AG04449 (cell line): ENCODE results near the gene HAGH.

Experiments
- CTCF ChIA-PET: fragments of 350-600 bp; formaldehyde crosslinking; extraction: SDS; loops from one replicate; lab custom pipeline; 2021; ENCODE audit warnings: antibody characterized with exemption; lab: Yijun Ruan, JAX
- POLR2A ChIA-PET: fragments of 400-600, 350-600 bp; formaldehyde crosslinking; extraction: SDS; loops from one replicate; lab custom pipeline; 2020; ENCODE audit warnings: antibody characterized with exemption, inconsistent platforms; lab: Yijun Ruan, JAX
- DNase-seq: peaks from one replicate; pipeline ENCODE4 v3.0.0-alpha.2; 2010; ENCODE audit warnings: low read depth, low spot score
- H3K4me3 ChIP-seq: 2 replicates; pipeline ENCODE4 v1.5.1; 2011; ENCODE audit warnings: low read depth, mild to moderate bottlenecking, control low read depth, low read length
- TF ChIP-seq, protein P1 (sequence below): IDR thresholded peaks from one replicate; pipeline ENCODE4 v1.5.1; 2011; ENCODE audit warnings: mild to moderate bottlenecking, moderate library complexity, low read length, control low read depth, inconsistent platforms; ENCODE audit not compliant: insufficient read depth; ENCODE audit errors: missing control alignments

HAGH gene

DNA sequence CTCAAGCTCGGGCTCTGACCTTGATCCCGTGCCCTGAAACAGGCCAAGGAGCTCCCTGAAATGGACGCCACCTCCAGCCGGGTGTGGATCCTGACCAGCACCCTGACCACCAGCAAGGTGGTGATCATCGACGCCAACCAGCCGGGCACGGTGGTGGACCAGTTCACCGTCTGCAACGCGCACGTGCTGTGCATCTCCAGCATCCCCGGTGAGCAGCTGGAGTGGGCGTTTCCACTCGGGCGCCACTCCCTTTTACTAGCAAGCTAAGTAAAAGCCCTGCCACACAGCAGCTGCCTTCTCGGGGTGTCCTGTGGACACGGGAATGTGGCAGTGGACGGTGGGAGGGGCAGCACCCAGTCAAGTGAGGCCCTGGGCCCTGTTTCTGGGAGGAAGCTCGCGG is 61.7 kb downstream of the HAGH start:
- POLR2A ChIA-PET, result no interaction called here
- DNase-seq, result no peak
- H3K4me3 ChIP-seq, result no peak overlapping the region
- CTCF ChIA-PET, result interaction anchor here (0.7 to 2.2 kb wide), 8 partner anchors 8 to 273 kb away, joined by 3 to 14 read pairs (median 3); partner anchors contain the start of genes EME2, JPT2, MAPK8IP3 and MRPS34
- TF ChIP-seq, protein P1, sequence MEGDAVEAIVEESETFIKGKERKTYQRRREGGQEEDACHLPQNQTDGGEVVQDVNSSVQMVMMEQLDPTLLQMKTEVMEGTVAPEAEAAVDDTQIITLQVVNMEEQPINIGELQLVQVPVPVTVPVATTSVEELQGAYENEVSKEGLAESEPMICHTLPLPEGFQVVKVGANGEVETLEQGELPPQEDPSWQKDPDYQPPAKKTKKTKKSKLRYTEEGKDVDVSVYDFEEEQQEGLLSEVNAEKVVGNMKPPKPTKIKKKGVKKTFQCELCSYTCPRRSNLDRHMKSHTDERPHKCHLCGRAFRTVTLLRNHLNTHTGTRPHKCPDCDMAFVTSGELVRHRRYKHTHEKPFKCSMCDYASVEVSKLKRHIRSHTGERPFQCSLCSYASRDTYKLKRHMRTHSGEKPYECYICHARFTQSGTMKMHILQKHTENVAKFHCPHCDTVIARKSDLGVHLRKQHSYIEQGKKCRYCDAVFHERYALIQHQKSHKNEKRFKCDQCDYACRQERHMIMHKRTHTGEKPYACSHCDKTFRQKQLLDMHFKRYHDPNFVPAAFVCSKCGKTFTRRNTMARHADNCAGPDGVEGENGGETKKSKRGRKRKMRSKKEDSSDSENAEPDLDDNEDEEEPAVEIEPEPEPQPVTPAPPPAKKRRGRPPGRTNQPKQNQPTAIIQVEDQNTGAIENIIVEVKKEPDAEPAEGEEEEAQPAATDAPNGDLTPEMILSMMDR, result no peak

DNA sequence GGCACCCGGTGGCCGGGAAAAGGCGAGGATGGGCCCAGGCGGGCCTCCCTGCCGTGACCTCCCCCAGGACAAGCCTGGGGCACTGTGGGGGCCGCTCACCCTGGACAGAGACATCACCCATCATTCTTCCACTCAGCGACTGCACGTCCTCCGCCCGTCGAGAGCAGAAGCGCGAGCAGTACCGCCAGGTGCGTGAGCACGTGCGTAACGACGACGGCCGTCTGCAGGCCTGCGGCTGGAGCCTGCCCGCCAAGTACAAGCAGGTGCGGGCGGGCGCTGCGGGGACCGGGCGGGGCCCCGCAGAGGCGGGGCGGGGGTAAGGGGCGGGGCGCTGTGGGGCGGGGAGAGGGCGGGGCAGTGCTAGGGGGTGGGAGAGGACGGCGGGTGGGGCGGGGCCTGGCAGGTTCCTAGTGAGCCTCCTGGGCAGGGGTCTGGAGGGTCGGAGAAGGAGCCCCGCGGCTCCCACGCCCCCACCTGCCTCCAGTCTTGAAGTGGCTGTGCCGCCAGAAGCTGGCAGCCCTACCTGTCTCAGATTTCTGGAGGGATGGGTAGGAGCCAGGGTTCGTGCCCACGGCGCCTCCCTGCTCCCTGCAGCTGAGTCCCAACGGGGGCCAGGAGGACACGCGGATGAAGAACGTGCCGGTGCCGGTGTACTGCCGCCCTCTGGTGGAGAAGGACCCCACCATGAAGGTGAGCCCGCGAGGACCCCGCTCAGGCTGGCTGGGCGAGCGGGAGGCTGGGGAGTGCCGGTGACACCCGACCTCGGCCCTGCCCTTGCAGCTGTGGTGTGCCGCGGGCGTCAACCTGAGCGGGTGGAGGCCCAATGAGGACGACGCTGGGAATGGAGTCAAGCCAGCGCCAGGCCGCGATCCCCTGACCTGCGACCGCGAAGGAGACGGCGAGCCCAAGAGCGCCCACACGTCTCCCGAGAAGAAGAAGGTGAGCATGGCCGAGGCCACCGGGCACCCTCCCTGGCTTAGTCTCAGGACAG is 62.8 kb downstream of the HAGH start:
- H3K4me3 ChIP-seq, result no peak overlapping the region
- CTCF ChIA-PET, result interaction anchor here (0.9 to 2.2 kb wide), 6 partner anchors 9 to 143 kb away, joined by 3 to 14 read pairs (median 4); partner anchors contain the start of genes EME2, MAPK8IP3 and MRPS34
- TF ChIP-seq, protein P1, result peak; percentile 61
- DNase-seq, result no peak
- POLR2A ChIA-PET, result no interaction called here

DNA sequence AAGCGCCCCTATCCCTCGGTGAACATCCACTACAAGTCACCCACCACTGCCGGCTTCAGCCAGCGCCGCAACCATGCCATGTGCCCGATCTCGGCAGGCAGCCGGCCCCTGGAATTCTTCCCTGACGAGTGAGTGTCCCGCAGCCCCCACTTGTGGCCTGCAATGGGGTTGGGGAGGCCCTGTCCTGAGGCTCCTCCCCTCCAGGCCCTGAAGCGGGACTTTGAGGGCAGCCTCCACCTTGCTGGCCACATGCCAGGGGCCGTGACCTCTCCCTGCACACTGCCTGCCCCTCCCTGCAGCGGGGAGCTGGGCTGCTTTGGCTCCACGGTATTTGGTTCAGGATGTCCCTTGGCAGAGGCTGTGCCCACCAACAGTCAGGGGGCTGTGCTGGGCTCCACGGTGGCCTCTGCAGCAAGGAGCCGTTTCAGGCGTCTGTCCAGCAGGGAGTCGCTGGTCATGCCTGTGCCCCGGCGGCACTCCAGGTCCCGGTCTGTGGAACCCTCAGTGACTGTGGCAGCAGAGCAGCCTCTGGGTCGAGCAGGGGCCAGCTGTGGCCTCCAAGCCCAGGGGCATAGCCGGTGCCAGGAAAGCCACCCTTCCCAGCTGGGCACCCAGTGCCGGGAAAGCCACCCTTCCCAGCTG is 63.6 kb downstream of the HAGH start:
- ChIA-PET CTCF (interaction anchor here (1.4 kb wide), 1 partner anchor 12 kb away, joined by 3 read pairs; no protein-coding TSS in a partner anchor), POLR2A (no interaction called here)
- H3K4me3 ChIP-seq, result no peak overlapping the region
- no peak for DNase-seq
- TF ChIP-seq, protein P1, result no peak

DNA sequence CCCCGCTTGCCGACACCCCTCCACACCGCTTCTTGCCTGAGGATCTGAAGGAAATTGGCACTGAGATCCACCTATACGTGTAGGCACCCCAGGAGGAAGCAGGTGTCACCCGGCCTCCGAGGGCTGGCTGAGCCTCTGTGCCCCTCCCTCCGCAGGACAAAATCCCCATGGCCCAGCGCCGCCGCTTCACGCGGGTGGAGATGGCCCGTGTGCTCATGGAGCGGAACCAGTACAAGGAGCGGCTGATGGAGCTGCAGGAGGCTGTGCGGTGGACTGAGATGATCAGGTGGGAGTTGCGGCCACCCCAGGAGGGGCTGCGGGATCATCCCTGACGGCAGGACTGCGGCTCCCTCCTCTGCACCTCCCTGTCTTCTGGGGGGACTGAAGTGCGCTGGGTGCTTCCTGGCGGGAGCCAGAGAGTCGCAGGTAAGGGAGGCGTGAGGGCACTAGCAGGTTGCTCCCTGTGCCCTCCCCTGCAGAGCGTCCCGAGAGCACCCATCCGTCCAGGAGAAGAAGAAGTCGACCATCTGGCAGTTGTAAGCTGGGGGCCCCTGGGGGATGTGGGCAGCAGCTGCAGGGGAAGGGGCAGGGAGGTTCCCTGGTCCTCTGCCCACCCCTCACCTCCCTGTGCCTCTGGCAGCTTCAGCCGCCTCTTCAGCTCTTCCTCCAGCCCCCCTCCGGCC is 64.3 kb downstream of the HAGH start:
- no peak overlapping the region for H3K4me3 ChIP-seq
- POLR2A ChIA-PET, result no interaction called here
- DNase-seq, result no peak
- CTCF ChIA-PET, result no interaction called here
- TF ChIP-seq, protein P1, result no peak

DNA sequence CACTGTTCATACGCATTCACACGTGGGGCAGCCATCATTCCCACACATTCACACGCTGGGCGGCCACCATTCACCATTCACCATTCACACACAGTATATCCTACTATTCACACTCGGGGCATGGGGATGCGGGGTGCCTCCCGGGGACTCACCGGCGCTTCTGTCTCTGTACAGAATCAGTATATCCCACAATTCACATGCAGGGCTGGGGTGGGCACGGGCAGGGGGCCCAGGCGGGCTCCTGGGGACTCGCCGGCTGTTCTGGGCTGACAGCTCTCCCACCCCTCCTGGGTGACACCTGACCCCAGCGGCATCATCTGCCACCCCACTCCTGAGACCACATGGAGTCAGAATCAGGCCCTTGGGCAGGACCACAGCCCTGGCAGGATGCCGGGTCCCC is 64.9 kb downstream of the HAGH start:
- ChIA-PET CTCF (no interaction called here), POLR2A (no interaction called here)
- TF ChIP-seq, protein P1, result no peak

More for the DNA sequence above, 64.9 kb downstream of the HAGH start:
- H3K4me3 ChIP-seq, result no peak overlapping the region
- DNase-seq, result no peak
